ENCODE data around the gene ZSCAN21. TPM values are rescaled to one million over a fixed set of nuclear protein-coding genes. Genes with fewer than 3 reads are reported as not detected.

The ZSCAN21 gene
- total and polyA plus RNA-seq, 12 donors, result 10.0 to 22.7 (median 13.6) TPM

- Histone ChIP-seq H3K36me3 (replicated peaks in 1 of 2) (peaks cover 0 to 6% of the 10 kb centered on the region in 2 donors), H3K27ac (peak overlapping the region in 2 of 5 donors; percentile 79 to 94), H3K4me3 (no peak overlapping the region), H3K4me1 (replicated peaks in 1 of 2) (peaks cover 16 to 37% of the 10 kb centered on the region in 2 donors), H3K9me3 (replicated peaks in 1 of 3) (no peaks in the 10 kb centered on the region), H3K27me3 (no peaks in the 10 kb centered on the region)
- DNase-seq, result no peak
- WGBS, 4 donors, result 61 to 67% (median 65%) methylated on average over 4 of the region's 4 CpGs
- intact Hi-C loops (cut with DNase I), result no loop called here
- TF ChIP-seq CTCF (IDR thresholded peaks at IDR 0.05) (no peak), POLR2A (IDR thresholded peaks at IDR 0.05) (no peak)
Observed at GRCh38 chr7:100082978-100083377, 33.4 kb downstream of the ZSCAN21 start.

- no peaks in the 10 kb centered on the region for H3K9me3 ChIP-seq (replicated peaks in 1 of 3)
- H3K4me1 ChIP-seq (replicated peaks in 1 of 2), result peaks cover 21 to 41% of the 10 kb centered on the region in 2 donors
- peaks cover 0 to 1% of the 10 kb centered on the region in 2 donors for H3K36me3 ChIP-seq (replicated peaks in 1 of 2)
- WGBS, 4 donors, result 39 to 64% (median 54%) methylated on average over 3 of the region's 3 CpGs
- H3K27ac ChIP-seq, result no peak overlapping the region
- no peaks in the 10 kb centered on the region for H3K27me3 ChIP-seq
- no peak for DNase-seq
- H3K4me3 ChIP-seq, result no peak overlapping the region
- TF ChIP-seq POLR2A (IDR thresholded peaks at IDR 0.05) (no peak), CTCF (IDR thresholded peaks at IDR 0.05) (no peak)
- intact Hi-C loops (cut with DNase I), result no loop called here
Observed at GRCh38 chr7:100085515-100085914, 35.9 kb downstream of the ZSCAN21 start.

- Histone ChIP-seq H3K4me1 (replicated peaks in 1 of 2) (peaks cover 12 to 34% of the 10 kb centered on the region in 2 donors), H3K27ac (peak overlapping the region in 2 of 5 donors; percentile 26 to 46)
- peak in 2 of 7 donors; percentile 50 to 56 for DNase-seq
Observed at GRCh38 chr7:100087055-100087750, 37.6 kb downstream of the ZSCAN21 start.

More at GRCh38 chr7:100087055-100087750, 37.6 kb downstream of the ZSCAN21 start:
- WGBS, 4 donors, result 54 to 71% (median 60%) methylated on average over 10 of the region's 10 CpGs
- H3K4me3 ChIP-seq, result no peak overlapping the region
- intact Hi-C loops (cut with DNase I), result no loop called here
- TF ChIP-seq POLR2A (IDR thresholded peaks at IDR 0.05) (no peak), CTCF (IDR thresholded peaks at IDR 0.05) (no peak)
- peaks cover 0 to 18% of the 10 kb centered on the region in 2 donors for H3K36me3 ChIP-seq (replicated peaks in 1 of 2)
- no peaks in the 10 kb centered on the region for H3K9me3 ChIP-seq (replicated peaks in 1 of 3)
- H3K27me3 ChIP-seq, result no peaks in the 10 kb centered on the region
